Dermis microvascular lymphatic vessel endothelial cell (primary cell): ENCODE results near the gene N4BP2L2. TPM values are rescaled to one million over a fixed set of nuclear protein-coding genes. Genes with fewer than 3 reads are reported as not detected.

Experiments used
- DNase-seq, 2 donors: peaks; one replicate each; pipeline versions ENCODE4 v3.0.0 to v3.0.0-alpha.2; 2010; ENCODE audit warnings: low read depth in 2 of 2
- total RNA-seq: library from RNA; depleted of rRNA; stranded (reverse); fragments of >200 nt; gene quantifications from 2 replicates; pipeline ENCODE4 v1.2.1, GENCODE V29; 2014

N4BP2L2 gene
- total RNA-seq, 1 donor from 2014 or later: 43.6 TPM

DNA sequence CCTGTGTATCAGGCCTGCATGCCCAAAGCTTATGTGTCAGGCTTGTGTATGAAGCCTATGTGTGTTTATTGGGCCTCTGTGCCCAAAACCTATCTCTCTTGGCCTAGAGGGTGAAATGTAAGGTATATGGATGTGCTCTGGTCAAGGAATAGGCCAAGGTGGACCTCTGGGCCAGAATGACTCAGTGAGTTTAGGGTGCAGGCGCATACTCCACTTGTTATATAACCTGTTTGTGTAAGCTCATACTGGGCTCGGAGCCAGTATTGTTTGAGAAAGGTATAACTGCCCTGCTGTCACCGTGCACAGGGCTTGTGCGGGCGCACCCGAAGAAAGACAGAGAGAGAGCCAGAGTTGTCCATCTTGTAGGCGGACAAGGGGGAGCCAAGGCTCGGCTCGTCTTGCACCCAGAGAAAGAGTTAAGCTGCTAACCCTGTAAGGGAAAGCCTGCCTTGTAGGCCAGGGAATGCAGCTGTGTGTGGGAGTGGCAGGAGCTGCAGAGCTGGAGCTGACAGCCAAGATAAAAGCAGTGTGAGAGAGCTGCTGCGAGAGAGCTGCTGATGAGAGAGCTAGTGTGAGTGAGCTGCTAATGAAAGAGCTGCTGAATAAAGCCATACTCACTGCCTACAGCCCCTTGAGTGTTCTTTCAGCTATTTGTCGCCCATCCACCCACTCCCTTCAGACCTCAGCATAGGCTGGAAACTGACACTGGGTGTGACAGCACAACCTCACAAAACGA lies 67.2 kb downstream of the N4BP2L2 start:
- no peak for DNase-seq

DNA sequence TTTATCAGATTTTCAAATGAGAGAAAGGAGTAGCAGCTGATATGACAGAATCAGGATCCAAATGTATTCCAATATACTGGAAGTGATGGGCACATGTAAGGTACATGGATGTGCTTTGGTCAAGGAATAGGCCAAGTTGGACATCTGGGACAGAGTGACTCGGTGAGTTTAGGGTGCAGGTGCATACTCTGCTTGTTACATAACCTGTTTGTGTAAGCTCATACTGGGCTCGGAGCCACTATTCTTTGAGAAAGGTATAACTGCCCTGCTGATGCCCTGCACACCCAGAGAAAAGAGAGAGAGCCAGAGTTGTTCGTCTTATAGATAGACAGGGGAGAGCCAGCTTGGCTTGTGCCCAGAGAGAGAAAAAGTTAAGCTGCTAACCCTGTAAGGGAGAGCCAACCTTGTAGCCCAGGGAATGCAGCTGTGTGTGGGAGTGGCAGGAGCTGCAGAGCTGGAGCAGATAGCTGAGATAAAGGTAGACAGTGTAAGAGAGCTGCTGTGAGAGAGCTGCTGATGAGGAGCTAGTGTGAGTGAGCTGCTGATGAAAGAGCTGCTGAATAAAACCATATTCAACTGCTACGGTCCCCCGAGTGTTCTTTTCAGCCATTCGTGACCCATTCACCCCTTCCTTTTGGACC lies 70.0 kb downstream of the N4BP2L2 start:
- DNase-seq: no peak

DNA sequence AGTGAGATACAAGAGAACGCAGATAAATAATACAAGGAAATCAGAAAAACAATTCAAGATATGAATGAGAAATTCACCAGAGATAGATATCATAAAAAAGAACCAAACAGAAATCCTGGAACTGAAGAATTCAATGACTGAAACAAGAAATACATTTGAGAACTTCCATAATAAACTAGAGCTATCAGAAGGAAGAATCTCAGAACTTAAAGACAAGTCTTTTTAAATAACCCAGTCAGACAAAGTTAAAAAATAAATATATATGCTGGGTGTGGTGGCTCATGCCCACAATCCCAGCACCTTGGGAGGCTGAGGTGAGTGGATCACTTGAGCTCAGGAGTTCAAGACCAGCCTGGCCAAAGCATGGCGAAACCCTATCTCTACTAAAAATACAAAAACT lies 82.0 kb downstream of the N4BP2L2 start:
- DNase-seq: no peak

- DNase-seq: no peak
Measured at GRCh38 chr13:32455594-32455903, 83.0 kb downstream of the N4BP2L2 start.

DNA sequence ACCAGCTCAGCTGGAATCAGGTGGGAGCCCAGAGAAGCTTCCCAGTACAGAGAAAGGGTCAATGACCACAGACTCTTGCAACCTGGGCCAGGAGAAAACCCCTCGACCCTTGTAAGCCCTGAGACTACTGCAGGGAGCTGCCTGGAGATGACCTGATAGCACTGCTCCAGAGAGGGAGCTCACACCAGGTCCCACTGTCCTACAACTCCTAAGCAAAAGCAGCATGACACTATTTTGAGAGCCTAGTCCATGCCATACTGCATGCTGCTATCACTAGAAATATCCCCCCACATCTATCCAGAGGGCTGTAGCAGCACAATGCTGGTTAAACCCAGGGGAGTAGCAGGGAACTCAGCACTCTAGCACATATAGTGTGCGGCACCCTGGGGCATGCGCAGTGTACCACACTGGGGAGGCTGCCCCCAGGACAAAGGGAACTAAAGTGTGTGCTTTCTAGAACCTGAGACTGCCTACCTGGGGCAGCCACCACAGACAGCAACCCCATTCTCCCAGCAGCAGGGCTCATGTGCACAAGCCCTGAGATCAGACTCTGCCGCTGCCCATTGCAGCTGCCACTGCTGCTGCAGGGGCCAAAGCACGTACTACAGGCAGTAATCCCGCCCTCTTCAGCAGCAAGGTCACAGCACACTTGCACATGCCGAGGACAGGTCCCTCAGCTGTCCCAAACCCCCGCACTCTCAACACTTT lies 83.6 kb downstream of the N4BP2L2 start:
- DNase-seq: no peak

DNA sequence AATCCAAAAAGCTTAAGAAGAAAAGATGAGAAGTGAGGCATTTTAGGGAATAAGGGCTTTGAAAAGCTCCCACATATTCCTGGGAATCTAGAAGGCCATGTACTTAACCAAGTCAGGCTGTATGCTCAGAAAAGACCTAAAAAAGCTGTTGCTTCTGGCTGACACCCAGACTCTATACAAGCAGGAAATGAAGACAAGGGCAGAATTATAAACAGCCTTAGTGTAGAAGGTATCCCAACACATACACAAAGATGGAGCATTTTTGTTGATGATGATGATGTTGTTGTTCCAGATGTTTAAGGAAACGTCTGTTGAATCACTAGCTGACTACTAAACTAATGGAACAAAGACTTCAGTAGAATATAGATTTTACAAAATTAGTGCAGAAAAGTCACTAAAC lies 84.6 kb downstream of the N4BP2L2 start:
- peak in 1 of 2 donors; percentile 32 for DNase-seq

- DNase-seq: no peak
Measured at GRCh38 chr13:32448972-32449371, 89.6 kb downstream of the N4BP2L2 start.

GRCh38 chr13:32447894-32448623 lies 90.5 kb downstream of the N4BP2L2 start:
- DNase-seq: no peak

GRCh38 chr13:32446773-32447465 lies 91.7 kb downstream of the N4BP2L2 start:
- no peak for DNase-seq

GRCh38 chr13:32446220-32446619 lies 92.4 kb downstream of the N4BP2L2 start:
- no peak for DNase-seq

GRCh38 chr13:32445461-32445860 lies 93.1 kb downstream of the N4BP2L2 start:
- DNase-seq: no peak

- DNase-seq: peak; percentile 50 to 64
Measured at GRCh38 chr13:32443111-32443510, 95.5 kb downstream of the N4BP2L2 start.

DNA sequence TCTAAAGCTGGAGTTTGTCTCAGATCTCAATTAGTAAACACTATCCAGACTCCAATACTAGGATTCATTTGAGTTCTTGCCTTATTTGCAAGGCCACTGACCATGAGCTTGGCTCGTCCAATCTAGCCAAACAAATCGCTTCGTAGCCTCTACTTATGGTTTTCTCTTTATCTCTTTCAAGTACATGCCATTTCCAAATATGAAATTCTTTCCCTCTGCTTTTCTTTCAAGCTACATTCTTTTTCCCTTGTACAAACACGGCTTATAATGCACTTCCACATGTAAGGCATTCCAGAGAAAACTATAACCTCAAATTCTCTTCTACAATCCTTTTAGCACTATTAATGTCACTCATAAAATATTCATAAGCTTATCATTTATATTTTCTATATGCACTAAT lies 99.7 kb downstream of the N4BP2L2 start:
- no peak for DNase-seq

GRCh38 chr13:32432856-32433255 lies 105.7 kb downstream of the N4BP2L2 start:
- peak in 1 of 2 donors; percentile 18 for DNase-seq

- DNase-seq: no peak
Measured at GRCh38 chr13:32431361-32431760, 107.2 kb downstream of the N4BP2L2 start.

DNA sequence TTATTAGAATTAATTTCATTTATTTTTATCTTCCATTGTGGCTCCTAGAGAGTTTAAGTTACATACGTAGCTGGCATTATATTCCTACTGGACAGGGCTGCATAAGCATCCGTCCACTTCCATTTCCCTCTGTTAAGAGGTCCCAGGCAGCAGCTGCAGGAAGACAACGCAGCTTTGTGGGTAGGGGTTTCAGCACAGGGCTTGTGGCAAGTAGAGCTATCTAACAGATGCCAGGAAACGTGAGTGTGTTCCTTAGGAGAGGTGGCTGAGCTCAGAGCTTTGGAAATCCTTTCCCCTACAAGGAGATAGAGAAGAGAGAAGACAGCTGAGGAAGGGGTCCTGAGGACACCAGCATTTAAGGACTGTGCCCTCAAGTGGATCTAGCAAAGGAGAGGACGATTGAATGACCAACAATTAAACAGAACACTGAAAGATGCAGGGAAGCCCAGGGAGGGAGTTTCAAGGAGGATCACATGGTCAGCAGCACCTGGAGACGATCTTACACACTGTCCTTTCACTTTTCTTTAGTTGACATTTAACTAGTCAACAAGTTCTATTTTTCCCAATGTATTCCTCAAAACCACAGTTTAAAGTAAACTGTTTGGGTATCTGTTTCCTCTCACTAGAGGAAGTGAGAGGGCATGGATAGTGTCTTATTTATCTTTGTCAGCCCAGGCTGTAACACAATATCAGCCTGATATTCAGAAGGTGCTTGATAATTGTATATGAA lies 108.4 kb downstream of the N4BP2L2 start:
- no peak for DNase-seq

DNA sequence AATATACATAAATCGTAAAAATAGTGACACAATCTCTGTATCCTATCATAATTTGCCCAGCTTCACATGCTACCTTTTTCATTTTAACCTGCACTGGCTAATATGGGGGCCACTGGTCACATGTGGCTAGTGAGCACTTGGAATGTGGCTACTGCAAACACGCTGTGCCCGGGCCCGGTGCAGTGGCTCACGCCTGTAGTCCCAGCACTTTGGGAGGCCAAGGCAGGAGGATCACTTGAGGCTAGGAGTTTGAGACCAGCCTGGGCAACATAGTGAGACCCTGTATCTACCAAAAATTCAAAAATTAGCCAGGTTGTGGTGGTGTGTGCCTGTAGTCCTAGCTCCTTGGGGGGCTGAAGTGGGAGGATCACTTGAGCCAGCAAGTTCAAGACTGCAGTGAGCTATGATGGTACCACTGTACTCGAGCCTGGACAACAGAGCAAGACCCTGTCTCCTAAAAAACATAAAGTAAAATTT lies 109.1 kb downstream of the N4BP2L2 start:
- DNase-seq: no peak

- DNase-seq: no peak
Measured at GRCh38 chr13:32428581-32429432, 109.8 kb downstream of the N4BP2L2 start.

DNA sequence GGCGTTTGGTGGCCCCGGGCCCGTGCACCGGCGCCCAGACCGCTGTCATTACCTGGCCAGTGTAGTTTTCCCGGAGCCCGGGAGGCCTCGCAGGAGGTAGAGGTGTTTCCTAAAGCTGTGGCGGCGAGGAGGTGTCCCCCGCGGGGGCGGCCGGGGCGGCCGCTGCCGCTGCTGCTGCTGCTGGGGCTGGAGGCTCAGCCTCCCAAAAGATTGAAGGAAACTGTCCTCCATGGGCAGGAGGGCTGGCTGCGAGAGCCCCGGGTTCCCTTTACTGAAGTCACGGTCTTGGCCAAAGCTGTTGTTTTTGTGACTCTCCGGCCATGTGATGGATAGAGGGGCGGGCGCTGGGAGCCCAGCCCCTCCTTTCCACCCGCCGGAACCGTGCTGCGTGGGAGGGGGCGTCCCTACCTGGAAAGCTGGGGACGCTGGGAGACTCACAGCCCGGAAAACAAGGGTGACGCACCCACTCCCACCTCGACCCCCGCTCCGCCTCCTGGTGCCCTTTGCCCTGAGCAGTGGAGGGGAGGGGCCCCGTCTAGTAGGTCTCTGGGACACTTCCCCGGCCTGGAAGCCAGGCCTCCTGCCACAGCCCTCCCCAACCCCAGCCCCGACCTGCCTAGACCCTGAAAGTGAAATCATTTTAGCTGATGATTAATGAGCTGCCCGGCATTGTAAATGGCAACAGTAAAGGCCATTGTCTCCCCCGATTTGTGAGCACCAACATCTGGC lies 110.6 kb downstream of the N4BP2L2 start, which contains the start of gene N4BP2L1:
N4BP2L1 (minus strand) TSS at position 279 of the 729 bp plus-strand sequence; CDS start at position 231, 48 bp downstream.
- peak; percentile 63 to 66 for DNase-seq
